Transverse colon (tissue), 4 donors: ENCODE data around the gene DIAPH3.

ENCODE experiments used
- CTCF ChIP-seq, 5 experiments: fragments of 200-600 bp in 3 of 5; fragments of 450-650 bp in 2 of 5; sonication (generic) in 3 of 5; IDR thresholded peaks; 1 replicate in 2 of 5; 2 replicates in 3 of 5; pipeline ENCODE4 v1.5.1; 2016 to 2017; ENCODE audit warnings: antibody characterized with exemption in 5 of 5, inconsistent platforms in 3 of 5, mild to moderate bottlenecking in 2 of 5, moderate library complexity in 1 of 5
- EP300 ChIP-seq: sonication (generic); formaldehyde crosslinking; IDR thresholded peaks from one replicate; pipeline ENCODE4 v1.6.1; 2017; ENCODE audit warnings: antibody characterized with exemption, low read depth
- POLR2A ChIP-seq: fragments of 450-650 bp; IDR thresholded peaks from one replicate; pipeline ENCODE4 v1.6.1; 2016; ENCODE audit warnings: antibody characterized with exemption, mild to moderate bottlenecking, moderate library complexity
- POLR2AphosphoS5 ChIP-seq, 3 donors: sonication (generic); formaldehyde crosslinking; IDR thresholded peaks; one replicate each; pipeline ENCODE4 v1.6.1; 2016; ENCODE audit warnings: antibody characterized with exemption in 3 of 3

GRCh38 chr13:59701261-59701660 is 462.5 kb downstream of the DIAPH3 start:
- no peak for TF ChIP-seq CTCF (IDR thresholded peaks at IDR 0.05)
- no peak for TF ChIP-seq POLR2A
- no peak for TF ChIP-seq POLR2AphosphoS5 (IDR thresholded peaks at IDR 0.05)
- TF ChIP-seq EP300: no peak
